ENCODE measurements around the gene PTRH1. TPM values are rescaled to one million over a fixed set of nuclear protein-coding genes. Genes with fewer than 3 reads are reported as not detected.

Gene PTRH1
- total and polyA plus RNA-seq, 4 donors: 8.6 to 41.7 (median 24.7) TPM

- no peak overlapping the region for H3K4me3 ChIP-seq
- peaks cover 0 to 9% (median 4%) of the 10 kb centered on the region in 5 donors for H3K4me1 ChIP-seq (ENCODE audit: control insufficient read depth in 5 of 5, insufficient read depth in 5 of 5, low read length in 5 of 5)
- H3K9me3 ChIP-seq (ENCODE audit: control insufficient read depth in 4 of 4, insufficient read depth in 3 of 4, low read length in 3 of 4): no peaks in the 10 kb centered on the region
- H3K27me3 ChIP-seq (ENCODE audit: control insufficient read depth in 3 of 3, insufficient read depth in 3 of 3, low read length in 2 of 3): no peaks in the 10 kb centered on the region
- ATAC-seq (ENCODE audit: insufficient read depth, low FRiP score) (no peak), DNase-seq (no peak)
- no peaks in the 10 kb centered on the region for H3K36me3 ChIP-seq (ENCODE audit: control insufficient read depth in 4 of 4, insufficient read depth in 4 of 4, low read length in 4 of 4)
- H3K27ac ChIP-seq (ENCODE audit: low read depth in 1 of 2, low read length in 1 of 2): no peak overlapping the region
- H3K9ac ChIP-seq (ENCODE audit: insufficient read depth in 1 of 2, low read length in 2 of 2): no peak overlapping the region
- no peak for TF ChIP-seq CTCF (IDR thresholded peaks at IDR 0.05; ENCODE audit: control extremely low read depth, extremely low read depth)
- 92 to 97% methylated on average over 13 of the region's 13 CpGs for whole genome bisulfite sequencing, 2 donors
Measured at GRCh38 chr9:127723013-127723412, 7.5 kb upstream of the PTRH1 start.

DNA sequence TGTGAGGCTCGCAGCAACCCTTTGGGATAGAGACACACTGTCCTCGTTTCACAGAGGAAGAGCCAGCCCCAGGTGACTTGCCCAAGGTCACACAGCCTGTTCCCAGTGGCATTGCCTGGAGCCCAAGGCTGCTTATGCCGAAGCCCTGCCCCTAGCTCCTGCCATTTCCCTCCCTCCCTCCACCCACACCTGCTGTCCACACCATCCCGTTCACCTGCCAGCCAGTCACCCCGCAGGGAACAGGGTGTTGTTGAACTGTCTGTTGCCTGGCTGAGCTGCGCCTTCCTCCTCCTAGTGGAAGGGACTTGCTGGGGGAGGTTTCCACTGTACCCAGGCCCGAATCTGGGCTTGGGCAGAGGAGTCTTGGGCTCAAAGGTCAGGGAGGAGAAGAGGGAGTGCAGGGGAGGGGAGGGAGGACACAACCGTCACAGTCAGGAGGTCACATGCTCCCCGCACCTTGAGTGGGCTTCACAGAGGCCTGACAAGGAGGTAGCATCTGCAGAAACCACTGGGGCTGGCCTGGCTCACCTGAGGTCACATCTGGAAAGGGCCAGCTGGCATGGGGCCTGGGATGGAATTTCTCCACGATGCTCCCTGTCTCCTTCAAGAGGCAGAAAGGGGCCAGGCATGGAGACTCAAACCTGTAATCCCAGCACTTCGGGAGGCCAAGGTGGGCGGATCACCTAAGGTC is 6.7 kb upstream of the PTRH1 start:
- no peak for TF ChIP-seq CTCF (IDR thresholded peaks at IDR 0.05; ENCODE audit: control extremely low read depth, extremely low read depth)
- Histone ChIP-seq H3K4me1 (ENCODE audit: control insufficient read depth in 5 of 5, insufficient read depth in 5 of 5, low read length in 5 of 5) (peaks cover 0 to 9% (median 4%) of the 10 kb centered on the region in 5 donors), H3K9me3 (ENCODE audit: control insufficient read depth in 4 of 4, insufficient read depth in 3 of 4, low read length in 3 of 4) (no peaks in the 10 kb centered on the region), H3K9ac (ENCODE audit: insufficient read depth in 1 of 2, low read length in 2 of 2) (no peak overlapping the region), H3K36me3 (ENCODE audit: control insufficient read depth in 4 of 4, insufficient read depth in 4 of 4, low read length in 4 of 4) (no peaks in the 10 kb centered on the region), H3K27ac (ENCODE audit: low read depth in 1 of 2, low read length in 1 of 2) (no peak overlapping the region), H3K4me3 (no peak overlapping the region), H3K27me3 (ENCODE audit: control insufficient read depth in 3 of 3, insufficient read depth in 3 of 3, low read length in 2 of 3) (no peaks in the 10 kb centered on the region)
- ATAC-seq (ENCODE audit: insufficient read depth, low FRiP score) (no peak), DNase-seq (no peak)
- WGBS, 2 donors: 81 to 91% methylated on average over 12 of the region's 12 CpGs

GRCh38 chr9:127721391-127721821 is 5.9 kb upstream of the PTRH1 start:
- WGBS, 2 donors: 65 to 69% methylated on average over 11 of the region's 11 CpGs
- TF ChIP-seq CTCF (IDR thresholded peaks at IDR 0.05; ENCODE audit: control extremely low read depth, extremely low read depth): no peak
- Histone ChIP-seq H3K9ac (ENCODE audit: insufficient read depth in 1 of 2, low read length in 2 of 2) (no peak overlapping the region), H3K27ac (ENCODE audit: low read depth in 1 of 2, low read length in 1 of 2) (no peak overlapping the region), H3K36me3 (ENCODE audit: control insufficient read depth in 4 of 4, insufficient read depth in 4 of 4, low read length in 4 of 4) (no peaks in the 10 kb centered on the region), H3K9me3 (ENCODE audit: control insufficient read depth in 4 of 4, insufficient read depth in 3 of 4, low read length in 3 of 4) (no peaks in the 10 kb centered on the region), H3K4me1 (ENCODE audit: control insufficient read depth in 5 of 5, insufficient read depth in 5 of 5, low read length in 5 of 5) (peaks cover 0 to 9% (median 4%) of the 10 kb centered on the region in 5 donors), H3K4me3 (no peak overlapping the region), H3K27me3 (ENCODE audit: control insufficient read depth in 3 of 3, insufficient read depth in 3 of 3, low read length in 2 of 3) (no peaks in the 10 kb centered on the region)
- ATAC-seq (ENCODE audit: insufficient read depth, low FRiP score) (no peak), DNase-seq (no peak)

GRCh38 chr9:127720865-127721227 is 5.4 kb upstream of the PTRH1 start:
- no peak overlapping the region for H3K4me3 ChIP-seq
- no peak for TF ChIP-seq CTCF (IDR thresholded peaks at IDR 0.05; ENCODE audit: control extremely low read depth, extremely low read depth)
- peaks cover 0 to 12% (median 4%) of the 10 kb centered on the region in 5 donors for H3K4me1 ChIP-seq (ENCODE audit: control insufficient read depth in 5 of 5, insufficient read depth in 5 of 5, low read length in 5 of 5)
- no peaks in the 10 kb centered on the region for H3K27me3 ChIP-seq (ENCODE audit: control insufficient read depth in 3 of 3, insufficient read depth in 3 of 3, low read length in 2 of 3)
- H3K36me3 ChIP-seq (ENCODE audit: control insufficient read depth in 4 of 4, insufficient read depth in 4 of 4, low read length in 4 of 4): no peaks in the 10 kb centered on the region
- DNase-seq: no peak
- no peaks in the 10 kb centered on the region for H3K9me3 ChIP-seq (ENCODE audit: control insufficient read depth in 4 of 4, insufficient read depth in 3 of 4, low read length in 3 of 4)
- no peak for ATAC-seq (ENCODE audit: insufficient read depth, low FRiP score)
- no peak overlapping the region for H3K9ac ChIP-seq (ENCODE audit: insufficient read depth in 1 of 2, low read length in 2 of 2)
- no peak overlapping the region for H3K27ac ChIP-seq (ENCODE audit: low read depth in 1 of 2, low read length in 1 of 2)
